Stomach smooth muscle (tissue), 2 donors: ENCODE measurements around the gene PKHD1.

ENCODE experiments used
- H3K27ac ChIP-seq: one replicate; pipeline ENCODE4 v1.7.0; 2013; ENCODE audit warnings: mild to moderate bottlenecking, low read length, inconsistent platforms
- H3K27me3 ChIP-seq, 2 donors: one replicate each; pipeline ENCODE4 v1.7.0; 2013; ENCODE audit warnings: low read length in 2 of 2; ENCODE audit not compliant: insufficient read depth in 2 of 2, control insufficient read depth in 1 of 2
- H3K36me3 ChIP-seq, 2 donors: one replicate each; pipeline ENCODE4 v1.7.0; 2013; ENCODE audit warnings: low read length in 2 of 2; ENCODE audit not compliant: control insufficient read depth in 2 of 2, insufficient read depth in 2 of 2
- H3K4me1 ChIP-seq: one replicate; pipeline ENCODE4 v1.7.0; 2013; ENCODE audit warnings: low read length; ENCODE audit not compliant: control insufficient read depth, insufficient read depth
- H3K4me3 ChIP-seq, 2 donors: one replicate each; pipeline ENCODE4 v1.7.0; 2013; ENCODE audit warnings: low read length in 2 of 2
- H3K9ac ChIP-seq, 2 donors: one replicate each; pipeline ENCODE4 v1.7.0; 2013; ENCODE audit warnings: low read length in 2 of 2, mild to moderate bottlenecking in 1 of 2
- H3K9me3 ChIP-seq, 2 donors: one replicate each; pipeline ENCODE4 v1.7.0; 2013; ENCODE audit warnings: low read length in 2 of 2; ENCODE audit not compliant: control insufficient read depth in 2 of 2
- donor health status: healthy.
- donor health status: Pancreatic carcinoma.

The PKHD1 gene

GRCh38 chr6:51663525-51663924, 423.9 kb downstream of the PKHD1 start:
- H3K27me3 ChIP-seq = no peaks in the 10 kb centered on the region
- no peaks in the 10 kb centered on the region for H3K9me3 ChIP-seq
- H3K27ac ChIP-seq = no peak overlapping the region
- no peaks in the 10 kb centered on the region for H3K36me3 ChIP-seq
- H3K4me1 ChIP-seq = no peaks in the 10 kb centered on the region
- H3K4me3 ChIP-seq = no peak overlapping the region
- H3K9ac ChIP-seq = no peak overlapping the region

GRCh38 chr6:51660767-51661166, 426.6 kb downstream of the PKHD1 start:
- no peaks in the 10 kb centered on the region for H3K9me3 ChIP-seq
- H3K4me3 ChIP-seq = no peak overlapping the region
- H3K27ac ChIP-seq = no peak overlapping the region
- no peaks in the 10 kb centered on the region for H3K27me3 ChIP-seq
- no peaks in the 10 kb centered on the region for H3K4me1 ChIP-seq
- H3K9ac ChIP-seq = no peak overlapping the region
- no peaks in the 10 kb centered on the region for H3K36me3 ChIP-seq

GRCh38 chr6:51657491-51657890, 429.9 kb downstream of the PKHD1 start:
- Histone ChIP-seq H3K36me3 (no peaks in the 10 kb centered on the region), H3K27ac (no peak overlapping the region), H3K27me3 (no peaks in the 10 kb centered on the region)

GRCh38 chr6:51655517-51655916, 431.9 kb downstream of the PKHD1 start:
- no peaks in the 10 kb centered on the region for H3K4me1 ChIP-seq

More at GRCh38 chr6:51657491-51657890, 429.9 kb downstream of the PKHD1 start:
- Histone ChIP-seq H3K9me3 (no peaks in the 10 kb centered on the region), H3K4me1 (no peaks in the 10 kb centered on the region), H3K4me3 (no peak overlapping the region), H3K9ac (no peak overlapping the region)

GRCh38 chr6:51654647-51655046, 432.8 kb downstream of the PKHD1 start:
- no peak overlapping the region for H3K4me3 ChIP-seq

More at GRCh38 chr6:51655517-51655916, 431.9 kb downstream of the PKHD1 start:
- no peaks in the 10 kb centered on the region for H3K36me3 ChIP-seq
- H3K27ac ChIP-seq = no peak overlapping the region
- no peak overlapping the region for H3K9ac ChIP-seq
- H3K27me3 ChIP-seq = no peaks in the 10 kb centered on the region
- H3K4me3 ChIP-seq = no peak overlapping the region
- no peaks in the 10 kb centered on the region for H3K9me3 ChIP-seq

GRCh38 chr6:51651132-51651817, 436.1 kb downstream of the PKHD1 start:
- no peak overlapping the region for H3K4me3 ChIP-seq

More at GRCh38 chr6:51654647-51655046, 432.8 kb downstream of the PKHD1 start:
- H3K4me1 ChIP-seq = no peaks in the 10 kb centered on the region
- H3K9ac ChIP-seq = no peak overlapping the region
- H3K27me3 ChIP-seq = no peaks in the 10 kb centered on the region
- no peaks in the 10 kb centered on the region for H3K36me3 ChIP-seq
- no peak overlapping the region for H3K27ac ChIP-seq
- H3K9me3 ChIP-seq = no peaks in the 10 kb centered on the region

GRCh38 chr6:51648774-51649173, 438.6 kb downstream of the PKHD1 start:
- Histone ChIP-seq H3K36me3 (no peaks in the 10 kb centered on the region), H3K27ac (no peak overlapping the region), H3K9me3 (no peaks in the 10 kb centered on the region), H3K4me1 (no peaks in the 10 kb centered on the region), H3K9ac (no peak overlapping the region), H3K27me3 (no peaks in the 10 kb centered on the region), H3K4me3 (no peak overlapping the region)

More at GRCh38 chr6:51651132-51651817, 436.1 kb downstream of the PKHD1 start:
- Histone ChIP-seq H3K4me1 (no peaks in the 10 kb centered on the region), H3K9ac (no peak overlapping the region), H3K27me3 (no peaks in the 10 kb centered on the region), H3K9me3 (no peaks in the 10 kb centered on the region), H3K36me3 (no peaks in the 10 kb centered on the region), H3K27ac (no peak overlapping the region)

GRCh38 chr6:51648236-51648635, 439.2 kb downstream of the PKHD1 start:
- no peaks in the 10 kb centered on the region for H3K27me3 ChIP-seq
- no peak overlapping the region for H3K27ac ChIP-seq
- H3K4me3 ChIP-seq = no peak overlapping the region
- H3K36me3 ChIP-seq = no peaks in the 10 kb centered on the region
- H3K9ac ChIP-seq = no peak overlapping the region
- H3K4me1 ChIP-seq = no peaks in the 10 kb centered on the region
- H3K9me3 ChIP-seq = no peaks in the 10 kb centered on the region

GRCh38 chr6:51644426-51644825, 443.0 kb downstream of the PKHD1 start:
- H3K9ac ChIP-seq = no peak overlapping the region
- H3K27me3 ChIP-seq = no peaks in the 10 kb centered on the region
- no peaks in the 10 kb centered on the region for H3K4me1 ChIP-seq
- no peaks in the 10 kb centered on the region for H3K36me3 ChIP-seq
- H3K4me3 ChIP-seq = no peak overlapping the region
- no peaks in the 10 kb centered on the region for H3K9me3 ChIP-seq
- H3K27ac ChIP-seq = no peak overlapping the region

- no peaks in the 10 kb centered on the region for H3K27me3 ChIP-seq
- H3K4me3 ChIP-seq = no peak overlapping the region
- H3K27ac ChIP-seq = no peak overlapping the region
- no peak overlapping the region for H3K9ac ChIP-seq
- no peaks in the 10 kb centered on the region for H3K36me3 ChIP-seq
- H3K4me1 ChIP-seq = no peaks in the 10 kb centered on the region
- H3K9me3 ChIP-seq = no peaks in the 10 kb centered on the region
These were observed 447.4 kb downstream of the PKHD1 start for GRCh38 chr6:51640021-51640420.

GRCh38 chr6:51633424-51633823, 454.0 kb downstream of the PKHD1 start:
- Histone ChIP-seq H3K27me3 (no peaks in the 10 kb centered on the region), H3K4me3 (no peak overlapping the region), H3K27ac (no peak overlapping the region), H3K9ac (no peak overlapping the region), H3K36me3 (no peaks in the 10 kb centered on the region), H3K4me1 (no peaks in the 10 kb centered on the region), H3K9me3 (no peaks in the 10 kb centered on the region)
